Type B pancreatic cell (in vitro differentiated cells): ENCODE results near the gene TMEM179. TPM values are rescaled to one million over a fixed set of nuclear protein-coding genes. Genes with fewer than 3 reads are reported as not detected.
"Not testable (repeated sequence)": the region's sequence is repeated elsewhere in the genome, so short reads cannot be mapped to it uniquely, and the experiment has no call there.

Source experiments
- DNase-seq: peaks from one replicate; pipeline ENCODE4 v3.0.0; 2021; ENCODE audit warnings: mixed read lengths; ENCODE audit not compliant: unreplicated experiment; ENCODE audit errors: extremely low spot score
- H3K27ac Mint-ChIP-seq: 2 replicates; pipeline ENCODE4 v1.8.0; 2021; ENCODE audit warnings: mild to moderate bottlenecking, mixed read lengths
- H3K27me3 Mint-ChIP-seq: 2 replicates; pipeline ENCODE4 v1.8.0; 2021; ENCODE audit warnings: mixed read lengths
- H3K36me3 Mint-ChIP-seq: 2 replicates; pipeline ENCODE4 v1.8.0; 2021; ENCODE audit warnings: mixed read lengths
- H3K4me1 Mint-ChIP-seq: one replicate; pipeline ENCODE4 v1.8.0; 2021; ENCODE audit warnings: mixed read lengths; ENCODE audit not compliant: unreplicated experiment
- H3K4me3 Mint-ChIP-seq: 2 replicates; pipeline ENCODE4 v1.8.0; 2021; ENCODE audit warnings: mild to moderate bottlenecking, mixed read lengths
- H3K9me3 Mint-ChIP-seq: 2 replicates; pipeline ENCODE4 v1.8.0; 2021; ENCODE audit warnings: mixed read lengths
- CTCF ChIP-seq: fragments of 200-600 bp; sonication (generic); conservative IDR thresholded peaks from 2 replicates; pipeline ENCODE4 v1.5.0; 2021; ENCODE audit warnings: antibody characterized with exemption, mild to moderate bottlenecking
- long read RNA-seq: library from polyadenylated mRNA; unstranded; transcript quantifications from one replicate; pipeline ENCODE4 v2.0.0, GENCODE V29; 2020
- total RNA-seq: library from RNA; stranded (reverse); gene quantifications from 2 replicates; pipeline ENCODE4 v1.2.1, GENCODE V29; 2021; ENCODE audit warnings: low replicate concordance

Gene TMEM179
- total RNA-seq: 5.6 and 9.0 TPM in 2 replicates
- long read RNA-seq: 0 reads

GRCh38 chr14:104604458-104605449, at the start of gene TMEM179:
Gene TMEM179 (minus strand): TSS chr14:104604772. CDS start chr14:104604741, 31 bp downstream.
- peaks cover 70% of the 10 kb centered on the region for H3K27me3 Mint-ChIP-seq
- peak within 1 kb of the TSS; percentile 85 for H3K4me3 Mint-ChIP-seq
- H3K9me3 Mint-ChIP-seq: no peaks in the 10 kb centered on the region
- no peaks in the 10 kb centered on the region for H3K36me3 Mint-ChIP-seq
- DNase-seq: peak; percentile 79
- H3K27ac Mint-ChIP-seq: peak within 1 kb of the TSS; percentile 71
- peaks cover 4% of the 10 kb centered on the region for H3K4me1 Mint-ChIP-seq
- no peak for TF ChIP-seq CTCF

GRCh38 chr14:104654119-104654518, 49.5 kb upstream of the TMEM179 start:
- H3K4me3 Mint-ChIP-seq: no peak overlapping the region
- no peak overlapping the region for H3K27ac Mint-ChIP-seq
- peaks cover 6% of the 10 kb centered on the region for H3K4me1 Mint-ChIP-seq
- no peak for DNase-seq
- H3K27me3 Mint-ChIP-seq: peaks cover 7% of the 10 kb centered on the region
- peaks cover 12% of the 10 kb centered on the region for H3K9me3 Mint-ChIP-seq
- TF ChIP-seq CTCF: no peak
- H3K36me3 Mint-ChIP-seq: no peaks in the 10 kb centered on the region

- H3K9me3 Mint-ChIP-seq: peaks cover 12% of the 10 kb centered on the region
- H3K27me3 Mint-ChIP-seq, DNase-seq, H3K27ac Mint-ChIP-seq, H3K4me3 Mint-ChIP-seq, H3K4me1 Mint-ChIP-seq, H3K36me3 Mint-ChIP-seq: not testable (repeated sequence)
Measured at GRCh38 chr14:104653130-104653920, 48.8 kb upstream of the TMEM179 start.

GRCh38 chr14:104652386-104652785, 47.8 kb upstream of the TMEM179 start:
- Mint-ChIP-seq H3K4me3 (peak overlapping the region; percentile 36), H3K36me3 (no peaks in the 10 kb centered on the region), H3K9me3 (peaks cover 12% of the 10 kb centered on the region), H3K27ac (no peak overlapping the region), H3K27me3 (peaks cover 7% of the 10 kb centered on the region), H3K4me1 (no peaks in the 10 kb centered on the region)
- DNase-seq: no peak
- TF ChIP-seq CTCF: no peak

GRCh38 chr14:104651876-104652260, 47.3 kb upstream of the TMEM179 start:
- Mint-ChIP-seq H3K4me1 (no peaks in the 10 kb centered on the region), H3K36me3 (no peaks in the 10 kb centered on the region), H3K27ac (no peak overlapping the region), H3K27me3 (peaks cover 7% of the 10 kb centered on the region), H3K9me3 (peaks cover 12% of the 10 kb centered on the region), H3K4me3 (no peak overlapping the region)
- DNase-seq: no peak
- TF ChIP-seq CTCF: no peak
